ENCODE results near the gene SIX1. TPM values are rescaled to one million over a fixed set of nuclear protein-coding genes. Genes with fewer than 3 reads are reported as not detected.

Gene SIX1
- total RNA-seq, 1 experiment from 2014 or later: 2.5 TPM

DNA sequence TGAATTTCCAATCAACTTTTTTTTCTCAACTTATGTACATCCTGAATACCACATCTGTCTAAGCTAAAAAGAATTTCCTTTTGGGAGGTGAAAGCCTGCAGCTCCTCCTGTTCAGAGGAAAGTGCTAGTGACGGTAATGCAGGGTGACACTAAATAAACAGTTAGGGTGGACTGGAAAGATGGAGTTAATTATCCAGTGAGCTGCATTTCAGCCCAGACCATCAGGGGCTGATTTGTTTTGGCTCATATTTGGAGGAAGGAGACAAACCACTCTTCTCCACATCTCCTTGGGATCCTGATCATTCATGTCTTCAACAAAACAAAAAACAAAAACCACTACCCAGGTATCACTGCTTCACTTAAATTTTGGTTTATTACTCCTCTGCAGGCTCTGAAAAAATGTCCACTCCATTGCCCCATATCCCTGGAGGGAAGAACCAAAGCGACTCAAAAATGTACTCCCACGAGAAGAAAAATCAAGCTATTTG, 5.1 kb upstream of the SIX1 start:
- Histone ChIP-seq H3K9me3 (ENCODE audit: control insufficient read depth in 1 of 2, insufficient read depth in 1 of 2, low read depth in 1 of 2, low read length in 2 of 2) (no peaks in the 10 kb centered on the region), H3K4me3 (replicated peaks in 1 of 2; ENCODE audit: low read depth in 1 of 2, low read length in 2 of 2) (no peak overlapping the region), H3K36me3 (ENCODE audit: control insufficient read depth in 1 of 2, insufficient read depth in 2 of 2, low read length in 2 of 2) (no peaks in the 10 kb centered on the region), H3K27me3 (ENCODE audit: insufficient read depth, low read length) (peaks cover 16% of the 10 kb centered on the region; the same call in 1 of the 2 replicates), H3K9me2 (ENCODE audit: insufficient read depth) (no peaks in the 10 kb centered on the region), H3K27ac (ENCODE audit: low read depth, low read length) (no peak overlapping the region), H2AFZ (ENCODE audit: low read depth, low read length, poor library complexity, severe bottlenecking) (no peak overlapping the region), H3K79me2 (ENCODE audit: insufficient read depth, low read length) (no peaks in the 10 kb centered on the region), H3K9ac (ENCODE audit: low read length) (no peak overlapping the region), H4K20me1 (ENCODE audit: insufficient read depth) (no peaks in the 10 kb centered on the region), H3K4me2 (ENCODE audit: low read length) (no peak overlapping the region), H3K4me1 (ENCODE audit: control insufficient read depth in 1 of 2, insufficient read depth in 2 of 2, low read length in 2 of 2) (peaks cover 0 to 6% of the 10 kb centered on the region in 2 experiments; a peak in 2 of 4 replicates)
- TF ChIP-seq SRF (IDR thresholded peaks at IDR 0.05; ENCODE audit: low read depth) (no peak), EZH2phosphoT487 (IDR thresholded peaks at IDR 0.05; ENCODE audit: borderline replicate concordance) (no peak), EZH2 (IDR thresholded peaks at IDR 0.05) (no peak), POLR2A (IDR thresholded peaks at IDR 0.05; ENCODE audit: borderline replicate concordance, extremely low read depth, insufficient read depth, insufficient read length) (no peak), YY1 (IDR thresholded peaks at IDR 0.05; ENCODE audit: extremely low read depth, insufficient replicate concordance, low read depth, low read length) (no peak)
- TF ChIP-seq, protein P1, sequence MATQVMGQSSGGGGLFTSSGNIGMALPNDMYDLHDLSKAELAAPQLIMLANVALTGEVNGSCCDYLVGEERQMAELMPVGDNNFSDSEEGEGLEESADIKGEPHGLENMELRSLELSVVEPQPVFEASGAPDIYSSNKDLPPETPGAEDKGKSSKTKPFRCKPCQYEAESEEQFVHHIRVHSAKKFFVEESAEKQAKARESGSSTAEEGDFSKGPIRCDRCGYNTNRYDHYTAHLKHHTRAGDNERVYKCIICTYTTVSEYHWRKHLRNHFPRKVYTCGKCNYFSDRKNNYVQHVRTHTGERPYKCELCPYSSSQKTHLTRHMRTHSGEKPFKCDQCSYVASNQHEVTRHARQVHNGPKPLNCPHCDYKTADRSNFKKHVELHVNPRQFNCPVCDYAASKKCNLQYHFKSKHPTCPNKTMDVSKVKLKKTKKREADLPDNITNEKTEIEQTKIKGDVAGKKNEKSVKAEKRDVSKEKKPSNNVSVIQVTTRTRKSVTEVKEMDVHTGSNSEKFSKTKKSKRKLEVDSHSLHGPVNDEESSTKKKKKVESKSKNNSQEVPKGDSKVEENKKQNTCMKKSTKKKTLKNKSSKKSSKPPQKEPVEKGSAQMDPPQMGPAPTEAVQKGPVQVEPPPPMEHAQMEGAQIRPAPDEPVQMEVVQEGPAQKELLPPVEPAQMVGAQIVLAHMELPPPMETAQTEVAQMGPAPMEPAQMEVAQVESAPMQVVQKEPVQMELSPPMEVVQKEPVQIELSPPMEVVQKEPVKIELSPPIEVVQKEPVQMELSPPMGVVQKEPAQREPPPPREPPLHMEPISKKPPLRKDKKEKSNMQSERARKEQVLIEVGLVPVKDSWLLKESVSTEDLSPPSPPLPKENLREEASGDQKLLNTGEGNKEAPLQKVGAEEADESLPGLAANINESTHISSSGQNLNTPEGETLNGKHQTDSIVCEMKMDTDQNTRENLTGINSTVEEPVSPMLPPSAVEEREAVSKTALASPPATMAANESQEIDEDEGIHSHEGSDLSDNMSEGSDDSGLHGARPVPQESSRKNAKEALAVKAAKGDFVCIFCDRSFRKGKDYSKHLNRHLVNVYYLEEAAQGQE (IDR thresholded peaks at IDR 0.05; ENCODE audit: low read depth): no peak
- DNase-seq (ENCODE audit: low read depth, low spot score): no peak
- ATAC-seq: no peak
- intact Hi-C loops (cut with micrococcal nuclease): no loop called here
- ChIA-PET RAD21 (ENCODE audit: low non-redundant PET in 1 of 2, low total read pairs in 2 of 2, uncharacterized antibody in 2 of 2, unreplicated experiment in 2 of 2) (no interaction called here), POLR2A (no interaction called here), CTCF (no interaction called here)
- no TSS peak for BruUV-seq (replicated peaks)
